K562 (cell line): ENCODE data around the gene MYMX. TPM values are rescaled to one million over a fixed set of nuclear protein-coding genes. Genes with fewer than 3 reads are reported as not detected.

Experiments used
- ATAC-seq: fragments of 200-7000 bp; cut with Tn5 transposase; 3 replicates; pipeline ENCODE4 v1.9.1; 2020; ENCODE audit warnings: moderate library complexity
- BruUV-seq: library from RNA; stranded (reverse); fragments of 400-500 nt; replicated peaks from 2 replicates; lab custom pipeline; 2021; lab: Mats Ljungman, UMichigan
- CTCF ChIA-PET: fragments of 300-600 bp; formaldehyde crosslinking; extraction: SDS; loops from one replicate; lab custom pipeline; 2021; ENCODE audit warnings: low intra/inter-chr PET ratio; lab: Yijun Ruan, JAX
- POLR2A ChIA-PET: fragments of 300-600, 350-650 bp; sonication (Branson Sonifier 250); formaldehyde crosslinking; extraction: SDS; loops from one replicate; lab custom pipeline; 2021; ENCODE audit warnings: antibody characterized with exemption, inconsistent platforms; lab: Yijun Ruan, JAX
- DNase-seq, 4 experiments: peaks; one replicate each; pipeline versions ENCODE4 v3.0.0 to v3.0.0-alpha.2; 2011 to 2018; ENCODE audit warnings: low spot score in 3 of 4, mixed read lengths in 3 of 4; ENCODE audit errors: extremely low read depth in 1 of 4
- FAIRE-seq: peaks from 2 replicates; lab custom pipeline; 2011; peaks lifted over from hg19 to GRCh38; lab: Jason Lieb, UNC
- H2AFZ ChIP-seq: 2 replicates; pipeline ENCODE4 v1.6.0; 2011; ENCODE audit warnings: low read depth, low read length, control low read depth, inconsistent platforms
- H3K27ac ChIP-seq: fragments of 200-600 bp; 3 replicates; pipeline ENCODE4 v1.8.0; 2011; ENCODE audit warnings: low read depth, mild to moderate bottlenecking, control low read depth, inconsistent platforms, low read length, moderate library complexity, mixed read lengths; ENCODE audit errors: extremely low read depth
- H3K27me3 ChIP-seq, 2 experiments: fragments of 300-600 bp in 1 of 2; 2 replicates in 1 of 2; 3 replicates in 1 of 2; pipeline versions ENCODE4 v1.6.0 to v1.8.0; 2011; ENCODE audit warnings: inconsistent platforms in 2 of 2, low read length in 2 of 2, mild to moderate bottlenecking in 1 of 2, mixed read lengths in 1 of 2, moderate library complexity in 1 of 2; ENCODE audit not compliant: control insufficient read depth in 2 of 2, insufficient read depth in 2 of 2
- H3K36me3 ChIP-seq: fragments of 300-600 bp; 3 replicates; pipeline ENCODE4 v1.8.0; 2011; ENCODE audit warnings: mild to moderate bottlenecking, low read length, inconsistent platforms; ENCODE audit not compliant: control insufficient read depth, insufficient read depth
- H3K4me1 ChIP-seq, 2 experiments: fragments of 200-600 bp in 1 of 2; replicated peaks in 1 of 2; 2 replicates in 1 of 2; 3 replicates in 1 of 2; pipeline versions ENCODE4 v1.5.1 to v1.8.0; 2011; ENCODE audit warnings: inconsistent platforms in 2 of 2, low read length in 2 of 2, mild to moderate bottlenecking in 1 of 2, mixed read lengths in 1 of 2, moderate library complexity in 1 of 2; ENCODE audit not compliant: control insufficient read depth in 2 of 2, insufficient read depth in 2 of 2
- H3K4me2 ChIP-seq: 2 replicates; pipeline ENCODE4 v1.6.1; 2011; ENCODE audit warnings: low read length, control low read depth, inconsistent platforms, mixed read lengths; ENCODE audit not compliant: insufficient read depth
- H3K4me3 ChIP-seq: fragments of 200-600 bp; sonication (generic), shearing (Covaris generic); 2 replicates; pipeline ENCODE4 v1.5.1; 2016; ENCODE audit warnings: control low read depth, inconsistent platforms
- H3K79me2 ChIP-seq: fragments of 200-600 bp; 3 replicates; pipeline ENCODE4 v1.8.0; 2011; ENCODE audit warnings: low read length, inconsistent platforms; ENCODE audit not compliant: control insufficient read depth, insufficient read depth
- H3K9ac ChIP-seq, 2 experiments: 2 replicates each; pipeline versions ENCODE4 v1.6.0 to v1.6.1; 2011; ENCODE audit warnings: low read depth in 2 of 2, low read length in 2 of 2, control low read depth in 1 of 2, inconsistent platforms in 1 of 2, mild to moderate bottlenecking in 1 of 2, mixed read lengths in 1 of 2; ENCODE audit not compliant: insufficient read depth in 1 of 2
- H3K9me1 ChIP-seq: one replicate; pipeline ENCODE4 v1.6.0; 2011; ENCODE audit warnings: inconsistent platforms, mild to moderate bottlenecking, low read length, moderate library complexity; ENCODE audit not compliant: control insufficient read depth, insufficient read depth
- H3K9me3 ChIP-seq: replicated peaks from 2 replicates; pipeline ENCODE4 v1.5.1; 2011; ENCODE audit warnings: low read depth, low read length, inconsistent platforms; ENCODE audit not compliant: control insufficient read depth, insufficient read depth
- H4K20me1 ChIP-seq: replicated peaks from 2 replicates; pipeline ENCODE4 v1.6.1; 2011; ENCODE audit warnings: low read length, inconsistent platforms, mixed read lengths; ENCODE audit not compliant: control insufficient read depth, insufficient read depth
- LEF1 ChIP-seq: fragments of 450-650 bp; IDR thresholded peaks from 2 replicates; pipeline ENCODE4 v1.6.1; 2016; ENCODE audit warnings: mild to moderate bottlenecking
- NRF1 ChIP-seq, 2 experiments: fragments of 450-650 bp; IDR thresholded peaks in 1 of 2; conservative IDR thresholded peaks in 1 of 2; 2 replicates each; pipeline ENCODE4 v1.6.1; 2014; ENCODE audit warnings: mild to moderate bottlenecking in 2 of 2
- ZBTB49 ChIP-seq: sonication (generic); formaldehyde crosslinking; IDR thresholded peaks from 2 replicates; pipeline ENCODE4 v1.8.0; 2022; ENCODE audit warnings: missing genetic modification reagents, mild to moderate bottlenecking, borderline replicate concordance
- WGBS: fragments of 100-300 bp; shearing (Covaris generic); methylation state at CpG from one replicate; pipeline ENCODE4 v1.1.6; 2016; ENCODE audit warnings: low coverage, mixed read lengths; ENCODE audit not compliant: insufficient coverage; ENCODE audit errors: missing lambda C conversion rate; 5-methylcytosine and 5-hydroxymethylcytosine counted together
- in situ Hi-C: fragments of 300-500 bp; cut with MboI; formaldehyde crosslinking; loops from 4 replicates; pipeline ENCODE4 v1.15.0; 2018; ENCODE audit warnings: inconsistent platforms, mixed read lengths
- intact Hi-C: fragments of 100-400 bp; cut with micrococcal nuclease; formaldehyde crosslinking; loops from 2 replicates; pipeline ENCODE4 v1.14.2; 2022
- polyA plus RNA-seq, 8 experiments: library from polyadenylated mRNA; depleted of rRNA in 4 of 8; stranded (reverse) in 5 of 8; unstranded in 3 of 8; fragments of >200 nt; fragmentation: Nextera tagmentation in 2 of 8; fragmentation: Illumina TruSeq in 1 of 8; extraction: Ambion mirVana in 2 of 8; extraction: Trizol in 1 of 8; gene quantifications; 2 replicates each; pipeline versions ENCODE4 v1.2.1 to v1.2.3, GENCODE V29; 2011 to 2014; ENCODE audit warnings: inconsistent platforms in 1 of 8, missing spikeins in 1 of 8
- total RNA-seq, 7 experiments: library from RNA; depleted of rRNA in 6 of 7; stranded (reverse); fragments of >200 nt in 6 of 7; fragmentation: Illumina TruSeq in 2 of 7; extraction: Trizol in 2 of 7; gene quantifications; 2 replicates each; pipeline versions ENCODE4 v1.2.1 to v1.2.3, GENCODE V29; 2011 to 2021; ENCODE audit warnings: low replicate concordance in 1 of 7

MYMX gene
- total and polyA plus RNA-seq, 9 of the 15 experiments (the other 6 are each of a cell fraction or from before 2014, with no cell fraction given): 0.12 TPM; not detected in 8

- H3K4me1 ChIP-seq: peaks cover 3 to 15% of the 10 kb centered on the region in 2 experiments; a peak in 3 of 5 replicates
- H3K79me2 ChIP-seq: no peaks in the 10 kb centered on the region
- CTCF ChIA-PET: no interaction called here
- in situ Hi-C loops (no loop called here), intact Hi-C loops (no loop called here)
- H2AFZ ChIP-seq: no peak overlapping the region
- WGBS: 38% methylated on average over 4 of the region's 4 CpGs
- no peak overlapping the region for H3K4me2 ChIP-seq
- ATAC-seq: peak; percentile 18
- no peak for DNase-seq
- no peak overlapping the region for H3K4me3 ChIP-seq
- no peak for TF ChIP-seq NRF1 (conservative IDR thresholded peaks at IDR 0.05 in 1 of 2, IDR thresholded peaks at IDR 0.05 in 1 of 2)
- no peak for TF ChIP-seq ZBTB49 (CRISPR knock-in tag)
- no peak for TF ChIP-seq LEF1
- no TSS peak for BruUV-seq
- no peak for FAIRE-seq
- H3K27ac ChIP-seq: no peak overlapping the region
- POLR2A ChIA-PET: interaction anchor here (0.5 to 3.0 kb wide), 8 partner anchors 8 to 632 kb away, joined by 3 to 17 read pairs (median 3); partner anchors contain the start of gene HSP90AB1
- H3K9me3 ChIP-seq: no peaks in the 10 kb centered on the region
- H3K36me3 ChIP-seq: no peaks in the 10 kb centered on the region
- peaks cover 2 to 20% of the 10 kb centered on the region in 2 experiments; a peak in 2 of 5 replicates for H3K27me3 ChIP-seq
- peak overlapping the region in 1 of 2 experiments; percentile 72; a peak in 1 of 4 replicates for H3K9ac ChIP-seq
- no peaks in the 10 kb centered on the region for H3K9me1 ChIP-seq
- no peaks in the 10 kb centered on the region for H4K20me1 ChIP-seq
These were observed 35.8 kb upstream of the MYMX start for GRCh38 chr6:44180886-44181285.
